Testis (tissue), 2 donors: Measurements from ENCODE around the gene ADGRF3.

ENCODE experiments used
- CTCF ChIP-seq, 3 experiments: fragments of 450-650 bp in 2 of 3; fragments of 200-600 bp in 1 of 3; sonication (generic) in 1 of 3; IDR thresholded peaks; one replicate each; pipeline ENCODE4 v1.5.1; 2016 to 2019; ENCODE audit warnings: antibody characterized with exemption in 3 of 3, mild to moderate bottlenecking in 2 of 3, moderate library complexity in 1 of 3
- POLR2A ChIP-seq: fragments of 450-650 bp; IDR thresholded peaks from one replicate; pipeline ENCODE4 v1.6.1; 2017; ENCODE audit warnings: antibody characterized with exemption, mild to moderate bottlenecking, moderate library complexity

- TF ChIP-seq CTCF (IDR thresholded peaks at IDR 0.05) = no peak
- no peak for TF ChIP-seq POLR2A
These were observed 10.2 kb upstream of the ADGRF3 start for GRCh38 chr2:26356771-26357170.
